ENCODE data around the gene TMED3.

TMED3 gene

DNA sequence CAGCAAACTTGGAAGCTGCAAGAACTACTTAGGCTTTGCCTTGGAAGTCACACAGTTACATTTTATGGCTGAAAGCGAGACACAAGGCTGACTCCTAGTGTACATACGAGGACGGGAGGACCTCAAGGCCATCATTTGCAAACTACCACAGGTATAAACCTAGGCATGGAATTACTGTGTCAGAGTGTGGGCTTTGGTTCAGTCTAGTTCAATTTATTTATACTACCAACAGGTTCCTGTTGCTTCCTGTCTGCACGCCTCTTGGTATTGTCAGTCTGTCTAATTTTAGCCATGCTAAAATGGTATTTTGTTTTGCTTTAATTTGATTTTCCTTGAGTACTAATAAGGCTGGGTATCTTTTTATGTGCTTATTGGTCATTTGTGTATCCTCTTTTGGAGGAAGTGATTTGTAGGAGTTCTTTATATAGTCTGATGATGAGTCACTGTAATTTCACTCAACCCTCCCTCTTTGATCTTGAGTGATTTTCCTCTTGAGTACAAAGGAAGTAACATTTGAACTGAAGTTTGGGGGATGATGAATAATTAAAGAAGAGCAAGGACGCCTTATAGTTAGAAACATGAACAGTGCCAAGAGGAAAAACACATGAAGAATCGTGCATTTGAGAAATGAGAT lies 20.2 kb upstream of the TMED3 start:
- TF ChIP-seq, protein P1, sequence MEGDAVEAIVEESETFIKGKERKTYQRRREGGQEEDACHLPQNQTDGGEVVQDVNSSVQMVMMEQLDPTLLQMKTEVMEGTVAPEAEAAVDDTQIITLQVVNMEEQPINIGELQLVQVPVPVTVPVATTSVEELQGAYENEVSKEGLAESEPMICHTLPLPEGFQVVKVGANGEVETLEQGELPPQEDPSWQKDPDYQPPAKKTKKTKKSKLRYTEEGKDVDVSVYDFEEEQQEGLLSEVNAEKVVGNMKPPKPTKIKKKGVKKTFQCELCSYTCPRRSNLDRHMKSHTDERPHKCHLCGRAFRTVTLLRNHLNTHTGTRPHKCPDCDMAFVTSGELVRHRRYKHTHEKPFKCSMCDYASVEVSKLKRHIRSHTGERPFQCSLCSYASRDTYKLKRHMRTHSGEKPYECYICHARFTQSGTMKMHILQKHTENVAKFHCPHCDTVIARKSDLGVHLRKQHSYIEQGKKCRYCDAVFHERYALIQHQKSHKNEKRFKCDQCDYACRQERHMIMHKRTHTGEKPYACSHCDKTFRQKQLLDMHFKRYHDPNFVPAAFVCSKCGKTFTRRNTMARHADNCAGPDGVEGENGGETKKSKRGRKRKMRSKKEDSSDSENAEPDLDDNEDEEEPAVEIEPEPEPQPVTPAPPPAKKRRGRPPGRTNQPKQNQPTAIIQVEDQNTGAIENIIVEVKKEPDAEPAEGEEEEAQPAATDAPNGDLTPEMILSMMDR (IDR thresholded peaks at IDR 0.05), result no peak

- TF ChIP-seq, protein P1 (IDR thresholded peaks at IDR 0.05), result no peak
These were observed 18.9 kb upstream of the TMED3 start for GRCh38 chr15:79292011-79292410.

GRCh38 chr15:79294075-79294474 lies 16.8 kb upstream of the TMED3 start:
- TF ChIP-seq, protein P1 (IDR thresholded peaks at IDR 0.05), result no peak

DNA sequence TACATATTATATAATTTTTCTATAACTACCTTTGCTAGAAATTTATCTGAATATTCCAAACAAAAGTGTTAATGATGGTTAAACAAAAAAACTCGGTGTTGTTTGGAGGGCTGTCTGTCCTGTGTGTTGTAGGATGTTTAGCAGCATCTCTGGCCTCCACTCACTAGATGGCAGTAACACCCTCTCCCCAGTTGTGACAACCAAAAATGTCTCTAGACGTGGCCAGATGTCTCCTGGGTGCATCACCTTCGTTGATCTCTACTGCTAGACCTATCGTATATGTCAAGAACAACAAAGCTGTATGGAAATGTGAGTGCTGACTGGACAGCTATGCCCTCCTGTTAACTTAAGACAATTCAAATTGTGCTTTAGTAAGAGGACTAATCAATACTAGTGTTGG lies 14.3 kb upstream of the TMED3 start:
- TF ChIP-seq, protein P1 (IDR thresholded peaks at IDR 0.05), result peak; percentile 48

DNA sequence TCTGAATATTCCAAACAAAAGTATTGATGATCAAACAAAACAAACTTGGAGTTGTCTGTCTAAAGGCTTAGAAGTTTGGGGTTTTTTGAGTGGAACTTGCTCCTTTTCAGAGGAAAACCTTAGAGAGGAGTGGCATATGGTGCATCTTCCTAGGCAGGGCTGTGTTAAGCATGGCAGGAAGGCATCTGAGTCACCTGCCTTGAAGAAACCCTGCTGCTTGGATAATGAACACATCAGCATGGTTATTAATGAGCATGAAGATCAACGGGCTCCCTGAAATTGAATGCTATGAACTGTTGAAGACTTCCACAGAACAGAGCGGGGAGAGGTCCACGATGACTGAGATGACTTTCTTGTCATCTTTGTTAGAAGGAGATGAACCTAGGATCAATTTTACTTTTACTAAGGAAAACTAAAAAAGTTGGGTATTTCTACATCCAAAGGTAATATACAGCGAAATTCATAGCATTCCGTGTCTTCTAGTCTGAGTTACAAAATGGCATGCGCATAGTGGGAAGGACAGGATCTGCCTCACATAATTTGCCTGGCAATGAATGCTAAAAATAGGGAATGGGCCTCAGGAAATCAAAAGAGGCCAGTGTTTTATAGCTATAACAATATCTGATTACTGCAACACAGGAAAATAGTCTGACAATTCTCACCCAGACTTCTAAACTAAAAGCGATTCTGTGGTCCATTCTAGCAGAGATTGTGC lies 11.6 kb upstream of the TMED3 start:
- TF ChIP-seq, protein P1 (IDR thresholded peaks at IDR 0.05), result no peak

- TF ChIP-seq, protein P1 (IDR thresholded peaks at IDR 0.05), result no peak
These were observed 11.1 kb upstream of the TMED3 start for GRCh38 chr15:79299841-79300235.

- TF ChIP-seq, protein P1 (IDR thresholded peaks at IDR 0.05), result no peak
These were observed 3.7 kb upstream of the TMED3 start for GRCh38 chr15:79307251-79307650.
